KBM-7 (cell line): ENCODE data around the gene REV3L.

Source experiments
- DNase-seq: peaks from one replicate; pipeline ENCODE4 v3.0.0-alpha.2; 2015
- in situ Hi-C: fragments of 300-500 bp; cut with MboI; formaldehyde crosslinking; loops from 2 replicates; pipeline ENCODE4 v1.14.3; 2020; ENCODE audit warnings: low sequenced_read_pairs, low pct_unique_long_range_greater_than_20kb, mixed read lengths

Gene REV3L

GRCh38 chr6:111439171-111439570 is 43.8 kb downstream of the REV3L start:
- in situ Hi-C loops: no loop called here

GRCh38 chr6:111437573-111437972 is 45.4 kb downstream of the REV3L start:
- DNase-seq: no peak
- in situ Hi-C loops: no loop called here

More at GRCh38 chr6:111439171-111439570, 43.8 kb downstream of the REV3L start:
- no peak for DNase-seq

- no peak for DNase-seq
- in situ Hi-C loops: no loop called here
Measured at GRCh38 chr6:111432511-111432910, 50.5 kb downstream of the REV3L start.

- in situ Hi-C loops: no loop called here
- DNase-seq: no peak
Measured at GRCh38 chr6:111430605-111431376, 52.2 kb downstream of the REV3L start.

GRCh38 chr6:111429571-111429970 is 53.4 kb downstream of the REV3L start:
- in situ Hi-C loops: no loop called here
- no peak for DNase-seq

GRCh38 chr6:111428811-111429210 is 54.2 kb downstream of the REV3L start:
- in situ Hi-C loops: no loop called here
- no peak for DNase-seq

GRCh38 chr6:111427341-111428116 is 55.5 kb downstream of the REV3L start:
- DNase-seq: peak; percentile 82
- in situ Hi-C loops: no loop called here

GRCh38 chr6:111423960-111424846 is 58.8 kb downstream of the REV3L start:
- in situ Hi-C loops: no loop called here
- no peak for DNase-seq

- no peak for DNase-seq
- in situ Hi-C loops: no loop called here
Measured at GRCh38 chr6:111423055-111423633, 59.9 kb downstream of the REV3L start.

GRCh38 chr6:111418971-111419693 is 63.9 kb downstream of the REV3L start:
- no peak for DNase-seq
- in situ Hi-C loops: no loop called here

- no peak for DNase-seq
- in situ Hi-C loops: no loop called here
Measured at GRCh38 chr6:111417946-111418345, 65.1 kb downstream of the REV3L start.

- in situ Hi-C loops: no loop called here
- peak; percentile 47 for DNase-seq
Measured at GRCh38 chr6:111417181-111417585, 65.8 kb downstream of the REV3L start.

GRCh38 chr6:111416529-111416928 is 66.5 kb downstream of the REV3L start:
- DNase-seq: no peak
- in situ Hi-C loops: no loop called here

- no peak for DNase-seq
- in situ Hi-C loops: no loop called here
Measured at GRCh38 chr6:111414373-111414772, 68.6 kb downstream of the REV3L start.

- DNase-seq: no peak
- in situ Hi-C loops: no loop called here
Measured at GRCh38 chr6:111411978-111412566, 70.9 kb downstream of the REV3L start.

GRCh38 chr6:111411046-111411445 is 72.0 kb downstream of the REV3L start:
- in situ Hi-C loops: no loop called here
- no peak for DNase-seq

GRCh38 chr6:111410371-111410770 is 72.6 kb downstream of the REV3L start:
- in situ Hi-C loops: no loop called here
- peak; percentile 50 for DNase-seq

GRCh38 chr6:111409430-111409829 is 73.6 kb downstream of the REV3L start:
- DNase-seq: no peak
- in situ Hi-C loops: no loop called here
